Measurements from ENCODE around the gene SKIL.

Gene SKIL

DNA sequence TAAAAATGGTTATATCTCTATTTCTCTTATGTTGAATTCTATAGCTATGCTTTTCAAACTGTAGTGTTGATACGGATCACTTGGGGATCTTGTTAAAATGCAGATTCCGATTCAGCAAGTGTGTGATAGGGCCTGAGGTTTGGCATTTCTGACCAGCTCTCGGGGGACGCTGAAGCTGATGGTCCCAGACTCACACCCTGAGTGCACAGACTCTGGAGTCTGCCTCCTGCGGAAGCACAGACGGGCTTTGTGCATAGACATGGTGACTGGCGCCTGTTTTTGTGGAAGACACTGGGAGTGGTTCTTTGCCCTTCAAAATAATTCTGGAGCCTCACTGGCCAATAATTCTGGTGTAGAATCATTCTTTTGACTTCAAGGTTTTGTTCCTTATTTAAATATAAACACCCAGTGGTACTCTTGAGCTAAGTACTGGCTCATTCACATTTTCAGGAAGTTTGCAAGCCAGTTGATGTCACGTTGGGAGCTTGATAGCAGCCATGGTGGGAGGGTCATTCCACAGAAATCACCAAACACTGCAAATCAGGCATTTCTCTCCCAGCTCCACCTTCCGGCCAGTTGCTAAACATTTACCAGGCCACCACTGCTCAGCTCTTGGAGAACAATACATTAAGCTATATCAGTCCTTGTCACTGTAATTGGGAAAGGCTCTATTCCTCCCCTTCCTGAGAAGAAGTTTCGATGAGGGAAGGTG is 80.3 kb downstream of the SKIL start:
- no peak for DNase-seq (ENCODE audit: extremely low spot score)
- CTCF ChIA-PET, result interaction anchor here (0.8 to 2.6 kb wide), 7 partner anchors 12 to 372 kb away, joined by 3 to 10 read pairs (median 5); no protein-coding TSS in a partner anchor
- TF ChIP-seq, protein P1, sequence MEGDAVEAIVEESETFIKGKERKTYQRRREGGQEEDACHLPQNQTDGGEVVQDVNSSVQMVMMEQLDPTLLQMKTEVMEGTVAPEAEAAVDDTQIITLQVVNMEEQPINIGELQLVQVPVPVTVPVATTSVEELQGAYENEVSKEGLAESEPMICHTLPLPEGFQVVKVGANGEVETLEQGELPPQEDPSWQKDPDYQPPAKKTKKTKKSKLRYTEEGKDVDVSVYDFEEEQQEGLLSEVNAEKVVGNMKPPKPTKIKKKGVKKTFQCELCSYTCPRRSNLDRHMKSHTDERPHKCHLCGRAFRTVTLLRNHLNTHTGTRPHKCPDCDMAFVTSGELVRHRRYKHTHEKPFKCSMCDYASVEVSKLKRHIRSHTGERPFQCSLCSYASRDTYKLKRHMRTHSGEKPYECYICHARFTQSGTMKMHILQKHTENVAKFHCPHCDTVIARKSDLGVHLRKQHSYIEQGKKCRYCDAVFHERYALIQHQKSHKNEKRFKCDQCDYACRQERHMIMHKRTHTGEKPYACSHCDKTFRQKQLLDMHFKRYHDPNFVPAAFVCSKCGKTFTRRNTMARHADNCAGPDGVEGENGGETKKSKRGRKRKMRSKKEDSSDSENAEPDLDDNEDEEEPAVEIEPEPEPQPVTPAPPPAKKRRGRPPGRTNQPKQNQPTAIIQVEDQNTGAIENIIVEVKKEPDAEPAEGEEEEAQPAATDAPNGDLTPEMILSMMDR (IDR thresholded peaks at IDR 0.05; ENCODE audit: control extremely low read depth, extremely low read depth, low read depth, missing control alignments), result no peak
- POLR2A ChIA-PET, result no interaction called here

DNA sequence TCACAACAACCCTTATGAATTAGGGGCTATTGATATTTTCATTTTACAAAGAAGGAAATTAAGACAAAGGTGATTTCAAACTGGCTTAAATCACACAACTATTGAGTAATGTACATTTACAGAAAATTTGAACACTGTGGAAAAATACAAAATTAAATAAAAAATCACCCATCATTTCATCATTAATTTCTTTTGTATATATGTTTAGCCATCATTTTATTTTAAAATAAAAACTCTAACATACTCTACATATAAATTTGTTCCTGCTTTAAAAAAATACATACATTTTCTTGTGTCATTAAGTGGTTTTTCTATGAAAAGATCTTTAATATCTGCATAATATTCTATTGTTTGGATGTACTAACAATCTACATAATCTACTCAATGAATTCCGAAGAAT is 81.3 kb downstream of the SKIL start:
- no peak for DNase-seq (ENCODE audit: extremely low spot score)
- TF ChIP-seq, protein P1 (IDR thresholded peaks at IDR 0.05; ENCODE audit: control extremely low read depth, extremely low read depth, low read depth, missing control alignments), result no peak
- ChIA-PET POLR2A (no interaction called here), CTCF (interaction anchor here (1.9 to 2.6 kb wide), 2 partner anchors 21 to 25 kb away, joined by 7 to 10 read pairs; no protein-coding TSS in a partner anchor)

DNA sequence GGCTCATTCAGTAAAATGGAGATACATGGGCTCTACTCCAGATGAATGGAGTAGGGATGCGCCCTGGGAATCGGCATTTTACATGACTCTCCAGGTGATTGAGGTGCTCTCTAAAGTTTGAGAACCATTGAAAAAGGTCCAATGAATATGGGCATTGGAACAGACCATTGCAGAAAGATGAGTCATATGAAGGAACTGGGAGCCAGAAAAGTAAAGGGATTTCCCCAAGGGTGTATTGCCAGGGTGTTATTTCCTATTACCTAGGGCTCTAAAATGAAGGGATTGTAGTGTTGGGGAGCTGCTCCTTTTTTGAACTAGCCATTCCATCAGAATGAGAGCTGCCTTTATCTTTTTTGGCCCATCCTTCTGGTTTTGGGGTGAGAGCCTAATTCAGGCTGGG is 82.8 kb downstream of the SKIL start:
- TF ChIP-seq, protein P1 (IDR thresholded peaks at IDR 0.05; ENCODE audit: control extremely low read depth, extremely low read depth, low read depth, missing control alignments), result no peak
- POLR2A ChIA-PET, result no interaction called here
- no peak for DNase-seq (ENCODE audit: extremely low spot score)
- CTCF ChIA-PET, result interaction anchor here (0.9 to 1.5 kb wide), 4 partner anchors 18 to 68 kb away, joined by 3 to 6 read pairs (median 3); no protein-coding TSS in a partner anchor

DNA sequence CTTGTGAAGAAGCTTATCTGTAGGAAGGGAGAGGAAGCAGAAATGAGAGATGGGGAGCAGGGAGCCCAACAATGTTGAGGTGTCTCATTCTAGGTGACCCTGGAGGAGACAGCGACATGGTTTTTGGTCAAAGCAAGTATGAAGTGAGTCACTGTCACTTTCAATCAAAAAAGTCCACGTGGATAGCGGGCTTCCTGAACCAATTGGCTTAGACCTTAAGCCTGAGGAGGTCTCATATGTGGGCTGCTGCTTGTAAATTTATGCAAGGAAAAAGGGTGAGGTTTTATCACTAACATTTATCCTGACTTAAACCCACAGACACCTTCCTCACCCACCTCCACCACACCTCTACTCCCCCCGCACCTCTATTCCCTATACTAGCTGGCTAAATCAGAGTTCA is 83.9 kb downstream of the SKIL start:
- ChIA-PET POLR2A (no interaction called here), CTCF (interaction anchor here (1.5 kb wide), 1 partner anchor 27 kb away, joined by 6 read pairs; no protein-coding TSS in a partner anchor)
- TF ChIP-seq, protein P1 (IDR thresholded peaks at IDR 0.05; ENCODE audit: control extremely low read depth, extremely low read depth, low read depth, missing control alignments), result no peak
- DNase-seq (ENCODE audit: extremely low spot score), result no peak

DNA sequence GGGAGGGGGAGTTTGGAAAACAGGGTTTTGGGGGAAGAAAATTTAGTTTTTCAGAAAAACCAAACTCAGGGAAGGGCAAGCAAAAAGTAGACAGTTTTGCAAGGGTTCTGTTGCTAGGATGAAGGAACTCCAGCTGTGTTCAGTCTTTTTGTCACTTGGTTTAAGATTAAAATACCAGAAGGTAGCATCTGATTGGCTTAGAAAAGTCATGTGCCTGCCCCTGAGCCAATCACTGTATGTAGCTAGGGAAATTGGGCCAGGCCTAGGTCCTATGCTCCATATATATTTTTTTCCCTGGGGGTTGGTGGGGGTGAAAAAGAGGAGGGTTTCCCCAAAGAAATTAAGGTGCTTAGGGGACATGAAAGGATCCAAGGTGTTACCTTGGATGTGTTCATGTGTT is 85.4 kb downstream of the SKIL start:
- ChIA-PET CTCF (interaction anchor here (0.8 to 2.1 kb wide), 3 partner anchors 10 to 58 kb away, joined by 3 to 8 read pairs (median 4); no protein-coding TSS in a partner anchor), POLR2A (no interaction called here)
- no peak for DNase-seq (ENCODE audit: extremely low spot score)
- TF ChIP-seq, protein P1 (IDR thresholded peaks at IDR 0.05; ENCODE audit: control extremely low read depth, extremely low read depth, low read depth, missing control alignments), result no peak

DNA sequence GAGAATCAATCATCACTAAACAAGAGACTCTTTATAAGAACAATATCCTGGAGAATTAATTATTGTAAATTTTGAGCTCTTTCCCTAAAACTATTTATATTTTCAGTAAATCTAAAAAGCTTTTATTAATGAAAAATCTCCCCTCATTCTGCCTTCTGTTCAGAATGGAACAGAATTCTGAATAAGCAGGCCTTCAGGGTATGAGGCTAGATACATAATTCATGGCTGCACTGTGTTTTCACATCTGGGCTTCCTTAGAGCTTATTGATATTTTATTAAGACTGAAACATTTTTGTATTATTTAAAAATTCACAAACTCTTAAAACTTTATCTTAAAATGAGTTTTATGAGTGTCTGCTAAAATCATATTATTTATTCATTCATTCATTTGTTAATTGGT is 85.9 kb downstream of the SKIL start:
- ChIA-PET POLR2A (no interaction called here), CTCF (interaction anchor here (0.8 to 2.1 kb wide), 2 partner anchors 11 to 30 kb away, joined by 4 to 8 read pairs; no protein-coding TSS in a partner anchor)
- DNase-seq (ENCODE audit: extremely low spot score), result no peak
- TF ChIP-seq, protein P1 (IDR thresholded peaks at IDR 0.05; ENCODE audit: control extremely low read depth, extremely low read depth, low read depth, missing control alignments), result no peak

All from GM10248 (cell line).